ENCODE data around the gene RTCA. TPM values are rescaled to one million over a fixed set of nuclear protein-coding genes. Genes with fewer than 3 reads are reported as not detected.

Gene RTCA
- polyA plus RNA-seq, 1 donor from 2014 or later: 95.2 TPM

- TF ChIP-seq POLR2AphosphoS5 (IDR thresholded peaks at IDR 0.05) (no peak), EP300 (conservative IDR thresholded peaks at IDR 0.05; ENCODE audit: poor library complexity, severe bottlenecking) (no peak), TAF1 (IDR thresholded peaks at IDR 0.05; ENCODE audit: low read depth) (no peak), MXI1 (conservative IDR thresholded peaks at IDR 0.05; ENCODE audit: poor library complexity, severe bottlenecking) (no peak), SMC3 (conservative IDR thresholded peaks at IDR 0.05; ENCODE audit: poor library complexity) (no peak), RAD21 (conservative IDR thresholded peaks at IDR 0.05) (no peak), REST (IDR thresholded peaks at IDR 0.05; ENCODE audit: borderline replicate concordance) (no peak), CTCF (IDR thresholded peaks at IDR 0.05; ENCODE audit: poor library complexity, severe bottlenecking) (no peak), EZH2 (IDR thresholded peaks at IDR 0.05; ENCODE audit: borderline replicate concordance, insufficient read depth, low read length, poor library complexity, severe bottlenecking) (no peak)
- H3K27ac ChIP-seq (ENCODE audit: low read length): no peak overlapping the region
Measured at GRCh38 chr1:100304227-100304626, 38.2 kb downstream of the RTCA start.

GRCh38 chr1:100304921-100305320 is 38.9 kb downstream of the RTCA start:
- Histone ChIP-seq H3K9ac (ENCODE audit: low read length) (no peak overlapping the region), H3K9me3 (ENCODE audit: low read length) (no peaks in the 10 kb centered on the region), H2AFZ (ENCODE audit: low read depth, low read length) (no peak overlapping the region), H3K79me2 (replicated peaks; ENCODE audit: insufficient read depth, low read length) (no peaks in the 10 kb centered on the region), H3K27me3 (ENCODE audit: insufficient read depth, low read depth, low read length) (no peaks in the 10 kb centered on the region), H4K20me1 (ENCODE audit: insufficient read depth) (no peaks in the 10 kb centered on the region), H3K4me2 (ENCODE audit: low read length) (no peak overlapping the region), H3K9me2 (ENCODE audit: insufficient read depth, low read length) (no peaks in the 10 kb centered on the region), H3K4me3 (ENCODE audit: low read length) (no peak overlapping the region), H3F3A (ENCODE audit: insufficient read depth, low read length, poor library complexity, severe bottlenecking) (no peaks in the 10 kb centered on the region), H3K27ac (ENCODE audit: low read length) (no peak overlapping the region), H3K36me3 (ENCODE audit: insufficient read depth, low read length) (no peaks in the 10 kb centered on the region)
- TF ChIP-seq RAD21 (conservative IDR thresholded peaks at IDR 0.05) (no peak), MXI1 (conservative IDR thresholded peaks at IDR 0.05; ENCODE audit: poor library complexity, severe bottlenecking) (no peak), POLR2AphosphoS5 (IDR thresholded peaks at IDR 0.05) (no peak), REST (IDR thresholded peaks at IDR 0.05; ENCODE audit: borderline replicate concordance) (no peak)

More at GRCh38 chr1:100304227-100304626, 38.2 kb downstream of the RTCA start:
- Histone ChIP-seq H2AFZ (ENCODE audit: low read depth, low read length) (no peak overlapping the region), H4K20me1 (ENCODE audit: insufficient read depth) (no peaks in the 10 kb centered on the region), H3K27me3 (ENCODE audit: insufficient read depth, low read depth, low read length) (no peaks in the 10 kb centered on the region), H3K36me3 (ENCODE audit: insufficient read depth, low read length) (no peaks in the 10 kb centered on the region), H3K9me3 (ENCODE audit: low read length) (no peaks in the 10 kb centered on the region), H3F3A (ENCODE audit: insufficient read depth, low read length, poor library complexity, severe bottlenecking) (no peaks in the 10 kb centered on the region), H3K4me2 (ENCODE audit: low read length) (no peak overlapping the region), H3K4me3 (ENCODE audit: low read length) (no peak overlapping the region), H3K79me2 (replicated peaks; ENCODE audit: insufficient read depth, low read length) (no peaks in the 10 kb centered on the region), H3K9ac (ENCODE audit: low read length) (no peak overlapping the region), H3K9me2 (ENCODE audit: insufficient read depth, low read length) (no peaks in the 10 kb centered on the region)

Data from neural cell (in vitro differentiated cells).